ENCODE results near the gene RPS6KA4. TPM values are rescaled to one million over a fixed set of nuclear protein-coding genes. Genes with fewer than 3 reads are reported as not detected.

RPS6KA4 gene
- total RNA-seq, 1 donor, result 39.4 TPM

GRCh38 chr11:64382586-64382985 lies 23.6 kb downstream of the RPS6KA4 start:
- Histone ChIP-seq H3K4me3 (ENCODE audit: insufficient read depth, low read length) (no peak overlapping the region), H3K4me2 (ENCODE audit: insufficient read depth, low read length) (no peak overlapping the region), H3K79me2 (ENCODE audit: insufficient read depth, low read length) (no peaks in the 10 kb centered on the region), H3K4me1 (ENCODE audit: insufficient read depth, low read length) (peaks cover 8% of the 10 kb centered on the region), H3K27me3 (ENCODE audit: insufficient read depth, low read length) (peaks cover 4% of the 10 kb centered on the region), H2AFZ (ENCODE audit: low read length) (no peak overlapping the region), H3K9me3 (ENCODE audit: low read depth, low read length) (no peaks in the 10 kb centered on the region), H3K27ac (ENCODE audit: low read depth, low read length) (no peak overlapping the region), H3K36me3 (ENCODE audit: insufficient read depth, low read length) (no peaks in the 10 kb centered on the region), H4K20me1 (ENCODE audit: insufficient read depth, low read length) (no peaks in the 10 kb centered on the region)
- no peak for DNase-seq (ENCODE audit: insufficient read length, low spot score, missing footprints)
- TF ChIP-seq CTCF (IDR thresholded peaks at IDR 0.05; ENCODE audit: extremely low read depth, low read depth, low read length), result no peak

GRCh38 chr11:64383580-64383979 lies 24.6 kb downstream of the RPS6KA4 start:
- Histone ChIP-seq H3K4me3 (ENCODE audit: insufficient read depth, low read length) (no peak overlapping the region), H3K79me2 (ENCODE audit: insufficient read depth, low read length) (no peaks in the 10 kb centered on the region), H3K4me1 (ENCODE audit: insufficient read depth, low read length) (peaks cover 3% of the 10 kb centered on the region), H3K9me3 (ENCODE audit: low read depth, low read length) (no peaks in the 10 kb centered on the region), H4K20me1 (ENCODE audit: insufficient read depth, low read length) (no peaks in the 10 kb centered on the region), H2AFZ (ENCODE audit: low read length) (no peak overlapping the region), H3K36me3 (ENCODE audit: insufficient read depth, low read length) (no peaks in the 10 kb centered on the region), H3K4me2 (ENCODE audit: insufficient read depth, low read length) (no peak overlapping the region), H3K27me3 (ENCODE audit: insufficient read depth, low read length) (peaks cover 8% of the 10 kb centered on the region), H3K27ac (ENCODE audit: low read depth, low read length) (no peak overlapping the region)
- no peak for DNase-seq (ENCODE audit: insufficient read length, low spot score, missing footprints)
- no peak for TF ChIP-seq CTCF (IDR thresholded peaks at IDR 0.05; ENCODE audit: extremely low read depth, low read depth, low read length)

- Histone ChIP-seq H3K4me1 (ENCODE audit: insufficient read depth, low read length) (no peaks in the 10 kb centered on the region), H3K4me3 (ENCODE audit: insufficient read depth, low read length) (no peak overlapping the region), H4K20me1 (ENCODE audit: insufficient read depth, low read length) (no peaks in the 10 kb centered on the region), H3K36me3 (ENCODE audit: insufficient read depth, low read length) (no peaks in the 10 kb centered on the region), H2AFZ (ENCODE audit: low read length) (no peak overlapping the region), H3K27me3 (ENCODE audit: insufficient read depth, low read length) (peaks cover 11% of the 10 kb centered on the region), H3K79me2 (ENCODE audit: insufficient read depth, low read length) (no peaks in the 10 kb centered on the region), H3K27ac (ENCODE audit: low read depth, low read length) (no peak overlapping the region), H3K4me2 (ENCODE audit: insufficient read depth, low read length) (no peak overlapping the region), H3K9me3 (ENCODE audit: low read depth, low read length) (no peaks in the 10 kb centered on the region)
- no peak for TF ChIP-seq CTCF (IDR thresholded peaks at IDR 0.05; ENCODE audit: extremely low read depth, low read depth, low read length)
- peak; percentile 37 for DNase-seq (ENCODE audit: insufficient read length, low spot score, missing footprints)
Measured at GRCh38 chr11:64384028-64384737, 25.2 kb downstream of the RPS6KA4 start.

GRCh38 chr11:64384981-64385944 lies 26.3 kb downstream of the RPS6KA4 start:
- Histone ChIP-seq H4K20me1 (ENCODE audit: insufficient read depth, low read length) (no peaks in the 10 kb centered on the region), H3K9me3 (ENCODE audit: low read depth, low read length) (no peaks in the 10 kb centered on the region), H3K4me1 (ENCODE audit: insufficient read depth, low read length) (no peaks in the 10 kb centered on the region), H3K4me2 (ENCODE audit: insufficient read depth, low read length) (no peak overlapping the region), H3K27me3 (ENCODE audit: insufficient read depth, low read length) (peaks cover 20% of the 10 kb centered on the region), H3K36me3 (ENCODE audit: insufficient read depth, low read length) (no peaks in the 10 kb centered on the region), H3K79me2 (ENCODE audit: insufficient read depth, low read length) (no peaks in the 10 kb centered on the region), H2AFZ (ENCODE audit: low read length) (no peak overlapping the region), H3K4me3 (ENCODE audit: insufficient read depth, low read length) (no peak overlapping the region), H3K27ac (ENCODE audit: low read depth, low read length) (no peak overlapping the region)
- no peak for TF ChIP-seq CTCF (IDR thresholded peaks at IDR 0.05; ENCODE audit: extremely low read depth, low read depth, low read length)
- DNase-seq (ENCODE audit: insufficient read length, low spot score, missing footprints), result peak; percentile 46

All from osteoblast (primary cell).